Muscle layer of duodenum (tissue), 2 donors: ENCODE data around the gene RAI14.
"Not testable (repeated sequence)": the region's sequence is repeated elsewhere in the genome, so short reads cannot be mapped to it uniquely, and the experiment has no call there.

Experiments
- H3K27ac ChIP-seq: one replicate; pipeline ENCODE4 v1.7.0; 2013; ENCODE audit warnings: mild to moderate bottlenecking, low read length
- H3K27me3 ChIP-seq: one replicate; pipeline ENCODE4 v1.7.0; 2013; ENCODE audit warnings: low read depth, mild to moderate bottlenecking, control low read depth, low read length
- H3K36me3 ChIP-seq, 2 donors: one replicate each; pipeline ENCODE4 v1.7.0; 2013; ENCODE audit warnings: low read length in 2 of 2, control low read depth in 1 of 2, mild to moderate bottlenecking in 1 of 2; ENCODE audit not compliant: insufficient read depth in 2 of 2, control insufficient read depth in 1 of 2
- H3K4me1 ChIP-seq, 2 donors: one replicate each; pipeline ENCODE4 v1.7.0; 2013; ENCODE audit warnings: low read length in 2 of 2, mild to moderate bottlenecking in 2 of 2, control low read depth in 1 of 2, moderate library complexity in 1 of 2; ENCODE audit not compliant: insufficient read depth in 2 of 2, control insufficient read depth in 1 of 2
- H3K4me3 ChIP-seq, 2 donors: one replicate each; pipeline ENCODE4 v1.7.0; 2013; ENCODE audit warnings: low read length in 2 of 2, low read depth in 1 of 2, mild to moderate bottlenecking in 1 of 2
- H3K9me3 ChIP-seq, 2 donors: one replicate each; pipeline ENCODE4 v1.7.0; 2013; ENCODE audit warnings: low read length in 2 of 2, control low read depth in 1 of 2, mild to moderate bottlenecking in 1 of 2; ENCODE audit not compliant: control insufficient read depth in 1 of 2
- donor health status: healthy.

RAI14 gene

GRCh38 chr5:34719029-34719428 is 62.9 kb downstream of the RAI14 start:
- H3K36me3 ChIP-seq: no peaks in the 10 kb centered on the region
- H3K27ac ChIP-seq: no peak overlapping the region
- no peaks in the 10 kb centered on the region for H3K9me3 ChIP-seq
- no peaks in the 10 kb centered on the region for H3K27me3 ChIP-seq
- H3K4me1 ChIP-seq: no peaks in the 10 kb centered on the region
- H3K4me3 ChIP-seq: no peak overlapping the region

DNA sequence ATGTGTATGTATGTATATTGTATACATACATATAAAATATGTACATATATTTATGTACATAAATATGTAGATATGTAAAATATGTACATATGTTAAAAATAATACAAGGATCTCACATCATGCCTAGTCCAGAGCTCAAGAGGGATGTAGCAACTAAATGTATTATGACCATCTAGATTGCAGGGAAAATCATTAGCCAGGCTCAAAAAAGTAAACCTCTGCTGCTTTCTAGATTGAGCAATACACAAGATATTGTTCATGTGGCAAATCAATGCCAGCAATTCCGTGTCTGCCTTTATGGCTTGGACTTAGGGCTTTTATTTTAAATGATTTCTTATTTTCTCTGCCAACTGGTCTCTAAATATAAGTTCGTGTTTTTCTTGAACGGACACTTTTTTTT is 65.2 kb downstream of the RAI14 start:
- no peaks in the 10 kb centered on the region for H3K9me3 ChIP-seq
- H3K27ac ChIP-seq: no peak overlapping the region
- H3K27me3 ChIP-seq: no peaks in the 10 kb centered on the region
- H3K4me3 ChIP-seq: no peak overlapping the region
- no peaks in the 10 kb centered on the region for H3K4me1 ChIP-seq
- H3K36me3 ChIP-seq: no peaks in the 10 kb centered on the region

GRCh38 chr5:34722183-34722582 is 66.1 kb downstream of the RAI14 start:
- Histone ChIP-seq H3K4me3 (no peak overlapping the region), H3K27ac (no peak overlapping the region), H3K9me3 (no peaks in the 10 kb centered on the region), H3K4me1 (no peaks in the 10 kb centered on the region), H3K36me3 (no peaks in the 10 kb centered on the region), H3K27me3 (no peaks in the 10 kb centered on the region)

GRCh38 chr5:34724741-34725140 is 68.6 kb downstream of the RAI14 start:
- no peak overlapping the region for H3K27ac ChIP-seq

GRCh38 chr5:34727166-34727749 is 71.1 kb downstream of the RAI14 start:
- not testable (repeated sequence) for H3K27ac ChIP-seq, H3K4me1 ChIP-seq, H3K36me3 ChIP-seq, H3K4me3 ChIP-seq, H3K27me3 ChIP-seq, H3K9me3 ChIP-seq

More at GRCh38 chr5:34724741-34725140, 68.6 kb downstream of the RAI14 start:
- no peaks in the 10 kb centered on the region for H3K36me3 ChIP-seq
- H3K27me3 ChIP-seq: no peaks in the 10 kb centered on the region
- H3K4me1 ChIP-seq: no peaks in the 10 kb centered on the region
- no peaks in the 10 kb centered on the region for H3K9me3 ChIP-seq
- H3K4me3 ChIP-seq: no peak overlapping the region

GRCh38 chr5:34728236-34728635 is 72.1 kb downstream of the RAI14 start:
- H3K27ac ChIP-seq: no peak overlapping the region
- no peaks in the 10 kb centered on the region for H3K27me3 ChIP-seq
- H3K4me1 ChIP-seq: no peaks in the 10 kb centered on the region
- H3K36me3 ChIP-seq: no peaks in the 10 kb centered on the region
- no peaks in the 10 kb centered on the region for H3K9me3 ChIP-seq
- H3K4me3 ChIP-seq: no peak overlapping the region

DNA sequence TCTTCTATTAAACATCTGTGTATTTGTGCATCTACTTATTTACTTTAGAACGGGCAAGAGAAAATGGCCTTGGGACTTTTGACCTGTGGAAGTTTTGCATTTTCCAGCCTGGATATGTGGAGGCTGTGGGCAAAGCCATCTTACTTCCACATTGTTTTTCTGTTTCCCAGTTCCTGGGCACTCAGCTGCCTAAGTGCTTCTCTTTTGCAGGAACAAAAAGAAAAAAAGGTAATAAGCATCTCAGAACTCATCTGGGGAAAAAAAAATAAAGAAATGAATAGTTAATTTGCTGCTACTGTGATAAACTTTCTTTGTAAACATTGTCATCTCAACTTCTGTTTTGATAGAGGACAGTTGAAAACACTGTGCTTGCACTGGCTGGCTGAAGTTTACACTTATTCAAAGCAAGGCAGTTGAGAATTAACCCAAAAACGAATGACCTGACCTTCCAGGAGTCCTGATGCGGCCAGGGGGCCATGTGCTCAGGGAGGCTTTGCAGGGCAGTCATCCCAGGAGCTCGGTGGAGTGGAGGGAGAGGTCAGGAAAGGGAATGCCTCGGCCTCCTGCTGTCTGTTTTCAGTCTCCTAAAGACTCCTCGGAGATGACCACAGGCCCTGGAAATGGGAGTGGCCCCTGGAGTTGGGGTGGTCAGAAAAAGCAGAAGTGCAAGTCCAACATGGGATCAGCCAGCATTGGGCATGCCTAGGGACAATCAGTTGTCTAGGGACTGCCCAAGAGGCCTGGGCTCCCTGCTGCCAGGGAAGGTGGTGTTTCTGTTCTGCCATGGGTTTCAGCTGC is 75.5 kb downstream of the RAI14 start:
- Histone ChIP-seq H3K27me3 (no peaks in the 10 kb centered on the region), H3K36me3 (no peaks in the 10 kb centered on the region), H3K9me3 (no peaks in the 10 kb centered on the region), H3K4me3 (no peak overlapping the region), H3K27ac (no peak overlapping the region), H3K4me1 (no peaks in the 10 kb centered on the region)

GRCh38 chr5:34734326-34734725 is 78.2 kb downstream of the RAI14 start:
- H3K27me3 ChIP-seq: no peaks in the 10 kb centered on the region
- H3K9me3 ChIP-seq: no peaks in the 10 kb centered on the region
- peaks cover 0 to 8% of the 10 kb centered on the region in 2 donors for H3K4me1 ChIP-seq
- H3K4me3 ChIP-seq: no peak overlapping the region
- H3K27ac ChIP-seq: no peak overlapping the region
- no peaks in the 10 kb centered on the region for H3K36me3 ChIP-seq

DNA sequence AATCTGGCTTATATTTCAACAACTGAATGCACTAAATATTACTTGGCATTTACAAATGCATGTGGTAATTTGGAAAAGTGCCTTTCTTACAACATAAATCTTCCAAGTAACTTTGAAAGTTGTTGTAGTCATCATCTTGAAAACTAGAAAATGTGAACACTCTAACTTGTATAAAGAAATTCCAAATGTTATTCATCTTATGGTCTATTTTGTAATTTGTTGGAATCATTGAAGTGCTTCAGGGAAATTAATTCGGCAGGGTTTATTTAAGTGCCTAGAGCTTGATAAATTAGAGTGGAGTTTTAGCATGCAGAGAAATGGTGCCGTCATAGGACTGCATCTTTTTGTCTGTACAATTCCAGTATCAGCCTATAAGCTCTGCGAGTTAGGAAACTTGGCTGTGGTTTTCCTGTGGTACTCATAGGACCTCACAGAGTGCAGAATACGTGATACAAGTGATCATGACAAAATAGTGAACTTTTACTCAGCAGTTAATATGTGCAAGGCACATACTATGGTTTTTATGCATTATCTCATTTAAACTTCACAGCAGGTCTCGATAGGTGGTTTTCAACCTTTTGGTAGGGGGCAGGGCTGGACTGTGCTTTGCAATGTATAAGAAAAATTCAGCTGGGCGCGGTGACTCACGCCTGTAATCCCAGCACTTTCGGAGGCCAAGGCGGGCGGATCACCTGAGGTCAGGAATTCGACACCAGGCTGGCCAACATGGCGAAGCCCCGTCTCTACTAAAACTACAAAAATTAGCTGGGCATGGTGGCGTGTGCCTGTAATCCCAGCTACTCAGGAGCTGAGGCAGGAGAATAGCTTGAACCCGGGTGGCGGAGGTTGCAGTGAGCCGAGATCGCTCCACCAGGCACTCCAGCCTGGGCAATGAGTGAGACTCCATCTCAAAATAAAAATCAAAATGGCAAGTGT is 79.6 kb downstream of the RAI14 start:
- no peak overlapping the region for H3K4me3 ChIP-seq
- H3K9me3 ChIP-seq: no peaks in the 10 kb centered on the region
- peaks cover 0 to 14% of the 10 kb centered on the region in 2 donors for H3K4me1 ChIP-seq
- no peaks in the 10 kb centered on the region for H3K36me3 ChIP-seq
- no peak overlapping the region for H3K27ac ChIP-seq
- no peaks in the 10 kb centered on the region for H3K27me3 ChIP-seq

GRCh38 chr5:34736445-34737115 is 80.5 kb downstream of the RAI14 start:
- no peak overlapping the region for H3K4me3 ChIP-seq
- H3K36me3 ChIP-seq: no peaks in the 10 kb centered on the region
- no peaks in the 10 kb centered on the region for H3K9me3 ChIP-seq
- peaks cover 0 to 15% of the 10 kb centered on the region in 2 donors for H3K4me1 ChIP-seq
- no peak overlapping the region for H3K27ac ChIP-seq
- no peaks in the 10 kb centered on the region for H3K27me3 ChIP-seq

- no peaks in the 10 kb centered on the region for H3K27me3 ChIP-seq
- H3K4me3 ChIP-seq: no peak overlapping the region
- no peaks in the 10 kb centered on the region for H3K9me3 ChIP-seq
- H3K4me1 ChIP-seq: peaks cover 0 to 15% of the 10 kb centered on the region in 2 donors
- H3K36me3 ChIP-seq: no peaks in the 10 kb centered on the region
- H3K27ac ChIP-seq: no peak overlapping the region
Observed at GRCh38 chr5:34737731-34738130, 81.6 kb downstream of the RAI14 start.
